ENCODE measurements around the gene CDC42SE2. TPM values are rescaled to one million over a fixed set of nuclear protein-coding genes. Genes with fewer than 3 reads are reported as not detected.

The CDC42SE2 gene
- total RNA-seq, 1 experiment from 2014 or later: 23.2 TPM

GRCh38 chr5:131353991-131354390 is 90.1 kb downstream of the CDC42SE2 start:
- no peak overlapping the region for H3K18ac ChIP-seq (ENCODE audit: insufficient read length, low read depth, low read length)
- no peaks in the 10 kb centered on the region for H3K27me3 Mint-ChIP-seq (ENCODE audit: low read depth)

More at GRCh38 chr5:131353991-131354390, 90.1 kb downstream of the CDC42SE2 start:
- Mint-ChIP-seq H3K4me3 (no peak overlapping the region), H3K4me1 (no peaks in the 10 kb centered on the region), H3K9me3 (no peaks in the 10 kb centered on the region), H3K36me3 (ENCODE audit: insufficient read depth in 1 of 3, low read depth in 3 of 3) (no peaks in the 10 kb centered on the region), H3K27ac (no peak overlapping the region)
- Histone ChIP-seq H2BK20ac (ENCODE audit: low read depth, low read length, poor library complexity, severe bottlenecking) (no peak overlapping the region), H3K4me1 (ENCODE audit: insufficient read depth, low read length) (no peaks in the 10 kb centered on the region), H3K79me1 (ENCODE audit: insufficient read depth, low read depth, low read length, poor library complexity, severe bottlenecking) (no peaks in the 10 kb centered on the region), H2BK120ac (ENCODE audit: low read depth, low read length, poor library complexity, severe bottlenecking) (no peak overlapping the region), H3K4ac (ENCODE audit: low read depth, low read length) (no peak overlapping the region), H4K5ac (ENCODE audit: insufficient read length, low read depth, low read length) (no peak overlapping the region), H3K27ac (ENCODE audit: insufficient read length, low read depth, low read length) (no peak overlapping the region), H4K8ac (replicated peaks; ENCODE audit: insufficient read length, low read depth, low read length) (no peak overlapping the region), H3K56ac (ENCODE audit: insufficient read length, low read depth, low read length) (no peak overlapping the region), H3T11ph (ENCODE audit: low read length) (no peak overlapping the region), H3K4me2 (ENCODE audit: insufficient read depth, insufficient read length, low read length) (no peak overlapping the region), H2BK15ac (ENCODE audit: low read depth, low read length) (no peak overlapping the region), H3K9me3 (ENCODE audit: control insufficient read depth, low read depth, low read length) (no peaks in the 10 kb centered on the region), H3K14ac (ENCODE audit: insufficient read depth, low read length) (no peak overlapping the region), H4K91ac (ENCODE audit: insufficient read length, low read depth, low read length) (no peak overlapping the region), H3K79me2 (ENCODE audit: insufficient read depth, low read length) (no peaks in the 10 kb centered on the region), H3K23me2 (ENCODE audit: insufficient read length, low read depth, low read length, poor library complexity, severe bottlenecking) (no peaks in the 10 kb centered on the region), H4K20me1 (ENCODE audit: control insufficient read depth, insufficient read depth, insufficient read length) (no peaks in the 10 kb centered on the region), H2BK12ac (ENCODE audit: insufficient read length, low read depth, low read length) (no peak overlapping the region), H3K9ac (ENCODE audit: extremely low read depth, insufficient read length, low read length) (no peak overlapping the region), H2AFZ (ENCODE audit: low read length) (no peak overlapping the region), H3K23ac (ENCODE audit: insufficient read length, low read depth, low read length) (no peak overlapping the region), H2AK5ac (ENCODE audit: insufficient read length, low read length) (no peak overlapping the region), H2BK5ac (ENCODE audit: insufficient read length, low read length) (no peak overlapping the region), H3K27me3 (ENCODE audit: insufficient read depth, low read length) (no peaks in the 10 kb centered on the region)
- no peak for DNase-seq
- no peak for TF ChIP-seq CTCF (conservative IDR thresholded peaks at IDR 0.05)
- WGBS (ENCODE audit: extremely low coverage, insufficient read length, low lambda C conversion rate): no CpG with 5 or more reads among the region's 3 CpGs
